Measurements from ENCODE around the gene BRI3BP. TPM values are rescaled to one million over a fixed set of nuclear protein-coding genes. Genes with fewer than 3 reads are reported as not detected.
A peak's percentile ranks its signal among the peaks of the same experiment; 100 is the strongest.
"Not testable (repeated sequence)": the region's sequence is repeated elsewhere in the genome, so short reads cannot be mapped to it uniquely, and the experiment has no call there.

The BRI3BP gene
- polyA plus RNA-seq, 4 donors = 10.0 to 11.5 (median 11.3) TPM

DNA sequence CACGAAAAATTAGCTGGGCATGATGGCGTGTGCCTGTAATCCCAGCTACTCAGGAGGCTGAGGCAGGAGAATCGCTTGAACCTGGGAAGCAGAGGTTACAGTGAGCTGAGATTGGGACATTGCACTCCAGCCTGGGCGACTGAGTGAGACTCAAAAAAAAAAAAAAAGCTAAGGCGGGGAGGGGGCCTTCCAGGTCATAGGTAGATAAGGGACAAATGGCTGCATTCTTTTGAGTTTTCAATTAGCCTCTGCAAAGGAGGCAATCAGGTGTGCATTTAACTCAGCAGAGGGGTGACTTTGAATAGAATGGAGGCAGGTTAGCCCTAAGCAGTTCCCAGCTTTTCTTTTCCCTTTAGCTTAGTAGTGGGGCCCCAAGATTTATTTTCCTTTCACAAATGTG lies 71.0 kb downstream of the BRI3BP start:
- no peak for DNase-seq (ENCODE audit: low read depth in 4 of 4, low spot score in 3 of 4)

DNA sequence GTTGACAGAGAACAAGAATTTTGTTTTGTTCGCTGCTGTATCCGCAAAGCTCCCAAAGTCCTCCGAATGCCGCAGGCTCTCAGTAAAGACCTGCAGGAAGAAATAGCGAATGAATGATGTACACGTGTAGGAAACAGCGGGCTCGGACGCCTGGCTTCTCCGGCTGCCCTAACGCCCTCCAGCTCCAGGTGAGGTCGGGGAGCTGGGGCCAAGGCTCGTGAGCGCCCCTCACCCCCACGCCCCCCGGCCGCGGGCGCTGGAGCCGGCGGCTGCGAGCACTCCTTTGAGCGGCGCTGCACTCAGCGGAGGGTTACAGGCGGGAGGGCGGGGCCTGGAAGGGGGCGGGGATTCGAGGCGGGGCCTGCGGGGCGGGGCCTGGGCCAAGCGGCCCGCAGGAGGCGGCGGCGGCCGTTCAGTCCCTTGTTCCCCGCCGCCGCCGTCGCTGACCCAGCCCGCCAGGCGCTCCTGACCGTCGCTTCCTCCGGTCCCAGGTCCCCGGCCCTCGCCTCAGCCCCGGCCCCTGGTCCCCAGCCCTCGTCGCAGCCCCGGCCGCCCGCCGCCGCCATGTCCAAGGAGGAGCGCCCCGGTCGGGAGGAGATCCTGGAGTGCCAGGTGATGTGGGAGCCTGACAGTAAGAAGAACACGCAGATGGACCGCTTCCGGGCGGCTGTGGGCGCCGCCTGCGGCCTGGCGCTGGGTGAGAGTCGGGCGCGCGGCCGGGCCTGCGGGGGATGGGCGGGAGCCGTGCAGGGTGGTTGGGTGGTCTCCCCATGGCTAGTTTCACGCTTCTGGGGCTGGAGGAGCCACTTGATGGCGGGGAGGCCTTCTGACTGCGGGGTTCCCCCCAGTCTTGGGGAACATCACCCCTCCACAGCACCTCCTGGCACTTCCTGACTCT lies 71.8 kb downstream of the BRI3BP start, which contains the start of gene AACS:
AACS (plus strand) TSS at position 415 of the 898 bp plus-strand sequence; CDS start at position 565, 150 bp downstream.
- peak in 3 of 4 donors; percentile 69 to 74 (median 71) for DNase-seq (ENCODE audit: low read depth in 4 of 4, low spot score in 3 of 4)

DNA sequence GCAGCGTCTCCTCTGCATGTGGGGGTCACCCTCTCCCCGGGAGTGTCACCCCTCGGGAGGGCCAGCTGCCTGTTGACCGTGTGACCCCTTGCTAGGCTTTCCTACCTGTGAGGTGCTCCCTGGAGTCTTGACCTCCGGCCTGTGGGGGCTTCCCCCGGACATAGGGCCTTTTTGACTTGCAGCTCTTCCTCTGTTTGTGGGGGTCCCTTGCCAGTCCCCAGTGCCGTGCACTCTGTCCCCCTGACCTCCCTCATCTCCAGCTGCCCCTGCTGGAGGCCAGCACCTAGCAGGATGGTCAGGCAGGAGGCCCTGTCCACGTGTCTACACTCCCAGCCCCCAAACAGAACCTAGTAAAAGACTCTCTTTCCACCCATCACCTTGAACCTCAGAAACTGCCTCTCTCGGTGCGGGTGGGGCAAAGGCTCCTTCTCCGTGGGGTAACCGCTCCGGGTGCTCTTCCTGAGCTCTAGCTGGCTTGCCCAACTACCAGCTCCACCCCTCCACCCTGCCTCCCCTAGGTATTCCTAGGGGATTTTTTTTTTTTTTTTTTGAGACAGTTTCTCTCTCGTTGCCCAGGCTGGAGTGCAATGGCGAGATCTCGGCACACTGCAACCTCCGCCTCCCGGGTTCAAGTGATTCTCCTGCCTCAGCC lies 72.6 kb downstream of the BRI3BP start:
- DNase-seq (ENCODE audit: low read depth in 4 of 4, low spot score in 3 of 4) = no peak

DNA sequence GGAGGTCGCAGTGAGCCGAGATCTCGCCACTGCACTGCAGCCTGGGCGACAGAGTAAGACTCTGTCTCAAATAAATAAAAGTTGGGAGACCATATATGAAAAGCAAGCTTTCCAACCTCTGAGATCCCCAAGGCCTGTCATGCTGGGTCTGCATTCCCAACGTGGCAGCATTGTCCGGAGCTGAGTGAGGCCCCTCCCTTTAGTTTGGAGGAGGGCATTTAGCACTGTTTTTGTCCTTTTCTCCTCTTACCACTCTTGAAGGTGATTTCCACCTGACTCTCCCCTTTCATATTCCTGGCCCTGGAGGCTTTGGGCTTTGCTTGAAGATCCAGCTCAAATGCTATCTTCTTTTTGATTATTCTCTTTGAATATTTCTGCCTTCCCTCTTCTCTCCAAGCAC lies 74.9 kb downstream of the BRI3BP start:
- DNase-seq (ENCODE audit: low read depth in 4 of 4, low spot score in 3 of 4) = no peak

DNA sequence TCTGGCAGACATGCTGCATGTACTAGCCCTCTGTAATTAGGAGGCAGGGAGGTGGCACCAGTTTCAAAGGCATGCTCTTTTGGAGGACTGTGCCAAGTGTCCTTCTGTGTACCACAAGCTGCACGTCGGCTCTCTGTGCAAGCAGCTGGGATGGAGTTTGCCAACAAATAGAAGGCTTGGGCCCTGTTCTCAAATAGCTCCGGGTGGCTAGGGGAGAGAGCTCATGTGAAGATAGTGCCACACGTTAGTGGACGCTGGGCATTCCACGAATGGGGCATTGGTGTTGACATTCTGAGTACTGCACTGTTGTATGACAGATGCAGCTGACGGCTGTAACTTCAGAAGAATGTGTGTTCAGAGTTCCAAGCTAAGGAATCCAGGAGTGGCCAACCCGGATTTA lies 76.2 kb downstream of the BRI3BP start:
- DNase-seq (ENCODE audit: low read depth in 4 of 4, low spot score in 3 of 4) = no peak

DNA sequence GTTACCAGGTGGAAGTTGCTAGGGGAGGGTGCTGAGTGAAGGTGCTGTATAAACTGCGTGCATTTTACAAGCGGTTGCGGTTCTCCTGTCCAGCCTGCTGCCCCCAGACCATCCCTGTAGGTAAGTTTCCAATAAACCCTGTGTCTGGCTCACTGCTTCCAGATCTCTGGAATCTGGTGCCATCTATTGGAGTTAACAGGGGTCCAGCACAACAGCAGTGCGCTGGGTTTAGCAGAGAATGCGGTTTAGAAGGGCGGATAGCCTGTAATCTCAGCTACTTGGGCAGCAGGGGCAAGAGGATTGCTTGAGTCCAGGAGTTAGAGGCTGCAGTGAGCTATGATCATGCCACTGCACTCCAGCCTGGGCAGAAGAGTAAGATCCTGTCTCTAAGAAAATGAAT lies 76.7 kb downstream of the BRI3BP start:
- DNase-seq (ENCODE audit: low read depth in 4 of 4, low spot score in 3 of 4) = no peak

DNA sequence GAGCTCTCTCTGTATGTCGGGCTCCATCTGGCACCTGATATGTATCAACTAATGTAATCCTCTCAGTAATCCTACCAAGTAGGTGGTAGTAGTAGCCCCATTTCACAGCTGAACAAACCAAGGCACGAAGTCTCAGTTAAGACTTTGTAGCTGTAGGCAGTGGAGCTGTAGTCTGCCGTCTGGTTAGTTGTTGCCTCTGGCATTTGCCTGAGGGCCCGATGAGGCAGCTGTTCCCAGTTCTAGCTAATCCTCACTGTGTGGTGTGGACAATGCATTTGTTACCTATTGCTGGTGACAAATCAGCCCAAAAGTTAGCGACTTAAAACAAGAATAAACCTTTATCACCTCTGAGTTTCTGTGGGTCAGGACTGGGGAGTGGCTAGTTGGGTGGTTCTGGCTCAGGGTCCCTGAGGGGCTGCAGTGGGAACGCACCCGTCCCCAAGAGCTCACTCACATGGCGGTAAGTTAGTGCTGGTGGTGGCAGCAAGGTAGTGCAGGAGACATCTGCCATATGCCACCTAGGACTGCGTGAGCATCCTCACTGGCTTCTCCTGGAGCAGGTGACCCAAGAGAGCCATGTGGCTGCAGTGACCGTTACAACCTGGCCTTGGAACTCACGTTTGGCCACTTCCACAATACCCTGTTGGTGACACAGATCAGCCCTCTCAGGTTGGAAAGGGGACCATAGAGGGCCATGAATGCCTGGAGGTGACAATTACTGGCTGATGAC lies 77.4 kb downstream of the BRI3BP start:
- no peak for DNase-seq (ENCODE audit: low read depth in 4 of 4, low spot score in 3 of 4)

DNA sequence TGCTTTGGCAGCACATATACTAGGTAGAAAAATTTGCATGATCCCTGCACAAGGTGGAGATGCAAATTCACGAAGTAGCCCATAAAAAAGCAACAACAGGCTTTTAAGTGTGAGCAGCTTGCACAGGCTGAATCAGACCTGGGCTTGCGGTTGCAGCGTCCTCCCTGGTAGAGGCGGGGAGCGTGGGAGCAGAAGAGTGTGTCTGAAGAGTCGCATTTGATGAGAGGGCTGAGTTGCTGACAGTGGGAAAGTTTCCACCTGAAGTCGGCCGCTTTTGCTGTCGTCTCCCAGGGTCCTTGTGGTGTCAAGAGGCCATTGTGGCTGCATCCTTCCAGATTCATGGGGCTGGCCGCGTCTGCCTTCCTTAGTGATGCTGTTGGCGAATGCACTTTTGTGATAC lies 78.0 kb downstream of the BRI3BP start:
- DNase-seq (ENCODE audit: low read depth in 4 of 4, low spot score in 3 of 4) = no peak

DNA sequence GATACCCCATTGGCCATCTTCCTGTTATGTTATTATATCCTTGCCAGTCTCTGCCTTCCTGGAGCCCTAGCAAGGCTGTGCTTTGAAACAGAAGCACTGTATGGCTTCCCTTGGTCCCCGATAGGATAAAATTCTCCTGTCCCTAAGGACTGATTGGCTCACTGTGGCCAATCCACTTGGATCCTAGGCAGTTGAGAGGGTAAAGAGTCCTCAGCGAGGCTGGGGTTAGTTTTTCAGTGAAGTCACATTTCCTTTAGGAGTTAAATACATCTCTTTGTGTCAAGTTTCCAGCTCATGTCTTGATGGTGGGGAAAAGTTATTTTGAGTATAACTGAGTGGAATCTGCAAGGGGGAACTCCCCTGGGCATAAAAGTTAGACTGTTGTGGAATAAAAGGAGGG lies 79.1 kb downstream of the BRI3BP start:
- DNase-seq (ENCODE audit: low read depth in 4 of 4, low spot score in 3 of 4) = no peak

DNA sequence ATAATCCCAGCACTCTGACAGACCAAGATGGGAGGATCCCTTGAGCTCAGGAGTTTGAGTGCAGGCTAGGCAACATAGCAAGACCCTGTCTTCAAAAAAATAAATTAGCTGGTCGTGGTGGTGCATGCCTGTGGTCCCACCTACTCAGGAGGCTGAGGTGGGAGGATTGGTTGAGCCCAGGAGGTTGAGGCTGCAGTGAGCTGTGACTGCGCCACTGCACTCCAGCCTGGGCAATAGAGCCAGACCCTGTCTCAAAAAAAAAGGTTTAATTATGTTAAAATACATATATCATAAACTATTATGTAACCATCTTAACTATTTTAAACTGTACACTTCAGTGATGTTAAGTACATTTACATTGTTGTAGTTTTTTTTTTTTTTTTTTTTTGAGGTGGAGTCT lies 80.8 kb downstream of the BRI3BP start:
- not testable (repeated sequence) for DNase-seq (ENCODE audit: low read depth in 4 of 4, low spot score in 3 of 4)

DNA sequence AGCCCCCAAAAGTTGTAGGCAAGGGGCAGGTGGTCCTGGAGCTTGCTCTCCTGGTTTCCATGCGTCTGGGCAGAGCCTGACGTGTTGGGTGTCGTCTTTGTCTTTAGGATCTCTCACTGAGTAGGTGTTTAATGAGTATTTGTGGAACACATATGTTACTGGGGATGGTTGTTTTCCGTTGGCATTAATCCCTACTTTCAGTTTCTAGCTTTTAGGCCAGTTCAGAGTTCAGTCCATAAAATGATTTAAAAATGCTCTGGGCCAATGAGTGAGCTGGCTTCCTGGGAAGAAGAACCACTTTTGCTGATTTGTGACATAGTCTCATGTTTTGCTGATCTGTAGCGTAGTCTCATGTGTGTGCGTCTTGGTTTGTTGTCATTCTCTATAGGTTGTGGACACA lies 82.7 kb downstream of the BRI3BP start:
- no peak for DNase-seq (ENCODE audit: low read depth in 4 of 4, low spot score in 3 of 4)

DNA sequence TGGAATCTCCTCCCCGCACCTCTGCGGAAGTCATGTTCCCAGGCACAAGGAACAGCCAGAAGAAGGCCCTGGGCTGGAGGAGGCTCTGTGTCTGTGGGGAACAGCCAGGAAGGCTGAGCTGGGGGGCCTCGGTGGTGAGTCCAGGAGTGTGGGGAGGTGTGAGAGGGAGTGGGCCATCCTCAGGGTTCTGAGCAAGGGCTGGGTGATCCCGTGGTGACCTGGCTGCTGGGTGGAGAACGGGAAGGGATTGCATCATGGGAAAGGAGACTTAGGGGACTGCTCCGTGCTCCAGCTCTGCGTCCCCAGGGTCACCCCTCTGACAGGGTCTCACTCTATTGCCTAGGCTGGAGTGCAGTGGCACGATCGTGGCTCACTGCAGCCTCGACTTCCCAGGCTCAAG lies 85.6 kb downstream of the BRI3BP start:
- DNase-seq (ENCODE audit: low read depth in 4 of 4, low spot score in 3 of 4) = no peak

DNA sequence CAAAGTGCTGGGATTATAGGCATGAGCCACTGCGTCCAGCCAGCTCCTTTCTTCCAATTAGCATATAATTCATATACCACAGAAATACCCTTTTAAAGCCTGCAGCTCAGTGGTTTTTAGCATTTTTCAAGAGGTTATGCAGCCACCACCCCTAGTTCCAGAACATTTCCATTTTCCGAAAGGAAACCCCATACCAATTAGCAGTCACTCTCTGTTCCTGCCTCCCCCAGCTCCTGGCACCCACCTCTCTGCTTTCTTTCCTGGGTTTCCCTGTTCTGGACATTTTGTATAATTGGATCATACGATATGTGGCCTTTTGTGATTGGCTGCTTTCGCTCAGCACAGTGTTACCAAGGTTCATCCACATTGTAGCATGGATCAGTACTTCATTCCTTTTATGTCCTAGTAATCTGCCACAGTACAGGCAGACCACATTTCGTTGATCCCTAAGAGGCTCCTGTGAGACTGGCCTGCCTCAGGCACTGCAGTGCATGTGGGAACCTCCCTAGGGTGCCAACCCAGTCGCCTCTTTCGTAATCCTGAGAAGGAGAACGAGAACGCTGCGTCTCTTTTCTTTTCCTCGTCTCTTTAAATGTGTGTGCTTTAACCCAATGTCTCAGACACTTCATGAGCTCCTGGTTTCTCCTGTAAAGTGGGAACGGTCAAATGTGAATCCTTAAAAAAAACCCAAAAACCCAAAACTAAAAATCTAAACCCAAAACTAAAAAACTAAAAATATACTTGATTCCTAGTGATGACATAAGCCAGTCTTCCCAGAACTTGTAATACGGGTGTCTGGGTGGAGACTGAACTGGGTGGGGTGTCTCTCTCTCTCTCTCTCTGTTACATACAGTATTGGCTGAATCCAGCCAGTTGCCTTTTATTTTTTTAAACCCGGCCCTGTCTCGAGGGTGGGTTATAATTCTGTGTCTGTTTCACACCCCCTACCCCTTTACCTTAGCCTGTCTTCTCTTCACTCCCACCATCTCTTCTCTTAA lies 86.5 kb downstream of the BRI3BP start:
- no peak for DNase-seq (ENCODE audit: low read depth in 4 of 4, low spot score in 3 of 4)

Other genes with a start within 250 kb of the BRI3BP start
- gene SCARB1, start 129.8 kb upstream of the BRI3BP start, polyA plus RNA-seq (ENCODE audit: insufficient read length in 4 of 4) = 10 to 100 TPM; 19.4 to 22.7 (median 19.8) TPM
- gene UBC, start 79.0 kb upstream of the BRI3BP start, polyA plus RNA-seq (ENCODE audit: insufficient read length in 4 of 4) = 1,000 to 10,000 TPM in 2 of 4 donors, 100 to 1,000 TPM in 2; 888 to 1,042 (median 1,010) TPM
- 10 to 100 TPM in 1 of 4 donors, 1 to 10 TPM in 3; 8.2 to 12.0 (median 9.2) TPM for gene DHX37, start 4.5 kb upstream of the BRI3BP start, polyA plus RNA-seq (ENCODE audit: insufficient read length in 4 of 4)
- gene AACS, start 71.8 kb downstream of the BRI3BP start, polyA plus RNA-seq (ENCODE audit: insufficient read length in 4 of 4) = 10 to 100 TPM; 21.9 to 24.6 (median 23.4) TPM
- gene TMEM132B, start 192.7 kb downstream of the BRI3BP start, polyA plus RNA-seq (ENCODE audit: insufficient read length in 4 of 4) = 1 to 10 TPM; 3.2 to 5.1 (median 3.6) TPM

Data from right renal pelvis (tissue), 4 donors.